Measurements from ENCODE around the gene JAK1.

JAK1 gene

DNA sequence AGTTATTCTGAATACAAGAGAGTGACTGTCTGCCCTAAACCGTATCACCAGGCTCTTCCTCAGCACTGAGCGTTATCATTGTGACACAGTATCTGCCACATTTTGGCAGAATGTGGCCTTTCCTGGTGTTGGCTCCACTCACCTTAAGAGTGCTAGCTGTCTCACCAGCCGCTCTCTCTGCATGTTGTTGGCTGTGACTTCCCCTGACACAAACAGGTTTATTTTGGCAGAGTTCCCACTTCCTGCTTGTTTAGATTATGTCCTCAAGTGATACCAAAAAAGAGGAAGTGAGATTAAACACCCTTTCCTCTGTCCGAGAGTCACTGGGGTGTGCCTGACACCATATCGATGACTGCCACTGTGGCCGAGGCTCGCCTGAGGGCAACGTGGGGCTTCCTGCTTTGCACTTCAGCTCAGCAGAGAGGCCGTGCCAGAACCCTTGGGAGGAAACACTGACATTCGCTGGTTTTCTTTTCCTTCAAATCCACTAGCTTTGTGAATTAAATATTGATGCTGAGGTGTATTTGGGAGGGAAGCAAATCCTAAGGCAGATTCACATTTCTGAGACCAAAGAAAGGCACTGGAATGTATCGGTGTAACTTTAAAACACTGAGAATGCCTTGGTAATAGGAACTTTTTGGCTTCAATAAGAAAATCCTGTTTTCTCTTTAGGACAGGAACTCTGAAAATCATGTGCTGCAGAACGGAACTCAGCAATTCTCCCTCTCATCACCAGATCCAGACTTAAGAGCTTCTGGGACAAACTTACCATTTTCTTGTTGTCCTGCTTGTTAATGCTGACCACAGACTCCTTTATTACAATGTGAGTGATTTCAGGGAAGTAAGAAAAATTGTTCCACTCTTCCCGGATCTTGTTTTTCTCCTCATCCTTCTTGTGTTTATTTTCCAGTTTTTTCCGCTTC is 102.1 kb downstream of the JAK1 start:
- no peak overlapping the region for H3K4me3 ChIP-seq (ENCODE audit: low read depth, low read length)
- TF ChIP-seq, protein P1, sequence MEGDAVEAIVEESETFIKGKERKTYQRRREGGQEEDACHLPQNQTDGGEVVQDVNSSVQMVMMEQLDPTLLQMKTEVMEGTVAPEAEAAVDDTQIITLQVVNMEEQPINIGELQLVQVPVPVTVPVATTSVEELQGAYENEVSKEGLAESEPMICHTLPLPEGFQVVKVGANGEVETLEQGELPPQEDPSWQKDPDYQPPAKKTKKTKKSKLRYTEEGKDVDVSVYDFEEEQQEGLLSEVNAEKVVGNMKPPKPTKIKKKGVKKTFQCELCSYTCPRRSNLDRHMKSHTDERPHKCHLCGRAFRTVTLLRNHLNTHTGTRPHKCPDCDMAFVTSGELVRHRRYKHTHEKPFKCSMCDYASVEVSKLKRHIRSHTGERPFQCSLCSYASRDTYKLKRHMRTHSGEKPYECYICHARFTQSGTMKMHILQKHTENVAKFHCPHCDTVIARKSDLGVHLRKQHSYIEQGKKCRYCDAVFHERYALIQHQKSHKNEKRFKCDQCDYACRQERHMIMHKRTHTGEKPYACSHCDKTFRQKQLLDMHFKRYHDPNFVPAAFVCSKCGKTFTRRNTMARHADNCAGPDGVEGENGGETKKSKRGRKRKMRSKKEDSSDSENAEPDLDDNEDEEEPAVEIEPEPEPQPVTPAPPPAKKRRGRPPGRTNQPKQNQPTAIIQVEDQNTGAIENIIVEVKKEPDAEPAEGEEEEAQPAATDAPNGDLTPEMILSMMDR (IDR thresholded peaks at IDR 0.05; ENCODE audit: insufficient read depth, low read depth, low read length, missing control alignments) = no peak
- DNase-seq (ENCODE audit: low read depth) = peak; percentile 96

DNA sequence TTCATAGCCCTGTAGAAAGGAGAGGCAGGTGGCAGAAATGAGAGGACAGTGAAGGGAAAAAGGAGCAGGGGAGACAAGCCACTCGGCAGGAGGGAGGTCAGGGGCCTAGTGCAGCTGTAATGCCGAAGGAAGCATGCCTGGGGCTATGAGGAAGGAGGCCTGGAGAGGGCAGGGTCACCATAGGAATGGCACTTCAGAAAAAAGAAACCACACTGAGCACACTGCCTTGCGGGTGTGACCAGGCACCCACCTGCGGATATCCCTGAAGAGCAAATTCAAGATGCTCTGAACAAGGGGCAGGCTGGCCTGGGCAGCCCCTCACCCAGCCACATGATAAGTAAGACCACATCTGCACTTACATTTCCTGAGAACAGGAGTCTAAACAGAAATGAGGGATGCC is 104.7 kb downstream of the JAK1 start:
- DNase-seq (ENCODE audit: low read depth) = peak; percentile 18
- H3K4me3 ChIP-seq (ENCODE audit: low read depth, low read length) = no peak overlapping the region
- TF ChIP-seq, protein P1 (IDR thresholded peaks at IDR 0.05; ENCODE audit: insufficient read depth, low read depth, low read length, missing control alignments) = peak; percentile 9

GRCh38 chr1:64857347-64857746 is 109.0 kb downstream of the JAK1 start:
- no peak overlapping the region for H3K4me3 ChIP-seq (ENCODE audit: low read depth, low read length)
- DNase-seq (ENCODE audit: low read depth) = no peak
- TF ChIP-seq, protein P1 (IDR thresholded peaks at IDR 0.05; ENCODE audit: insufficient read depth, low read depth, low read length, missing control alignments) = no peak

DNA sequence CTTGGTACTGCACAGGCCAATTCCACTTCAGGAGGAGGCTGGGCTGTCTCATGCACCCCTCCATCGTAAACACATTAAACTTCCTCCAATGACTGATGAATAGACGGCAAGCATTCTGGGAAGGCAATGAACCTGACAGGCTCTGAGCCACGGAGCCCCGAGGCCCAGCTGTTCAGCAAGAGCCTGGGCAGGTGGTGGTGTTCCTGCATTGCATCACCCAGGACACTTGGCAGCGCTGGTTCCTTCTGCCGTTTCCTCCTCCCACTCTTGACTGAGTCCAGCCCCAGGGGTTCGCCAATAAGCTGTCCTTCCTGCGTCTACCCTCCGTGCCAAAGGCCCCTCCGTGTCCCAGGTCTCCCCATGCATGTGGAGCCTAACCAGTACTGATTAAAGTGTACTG is 109.8 kb downstream of the JAK1 start:
- no peak overlapping the region for H3K4me3 ChIP-seq (ENCODE audit: low read depth, low read length)
- TF ChIP-seq, protein P1 (IDR thresholded peaks at IDR 0.05; ENCODE audit: insufficient read depth, low read depth, low read length, missing control alignments) = no peak
- DNase-seq (ENCODE audit: low read depth) = no peak

DNA sequence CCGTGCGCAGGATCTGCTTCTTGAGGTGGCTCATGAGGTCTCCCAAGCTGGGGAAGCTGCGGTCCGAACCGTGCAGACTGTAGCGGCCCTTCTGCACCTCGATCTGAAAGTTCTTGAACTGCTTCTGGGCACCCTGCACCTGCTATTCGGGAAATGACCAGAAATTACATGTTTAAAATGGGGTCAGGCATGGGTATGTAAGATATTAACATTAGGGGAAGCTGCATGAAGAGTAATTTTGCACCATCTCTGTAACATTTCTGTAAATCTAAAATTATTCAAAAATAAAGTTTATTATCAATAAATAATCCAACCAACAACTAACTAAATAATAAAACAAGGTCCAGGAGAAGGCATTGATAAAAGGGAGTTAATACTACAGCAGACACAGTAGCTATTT is 110.8 kb downstream of the JAK1 start:
- no peak for DNase-seq (ENCODE audit: low read depth)
- no peak overlapping the region for H3K4me3 ChIP-seq (ENCODE audit: low read depth, low read length)
- TF ChIP-seq, protein P1 (IDR thresholded peaks at IDR 0.05; ENCODE audit: insufficient read depth, low read depth, low read length, missing control alignments) = no peak

DNA sequence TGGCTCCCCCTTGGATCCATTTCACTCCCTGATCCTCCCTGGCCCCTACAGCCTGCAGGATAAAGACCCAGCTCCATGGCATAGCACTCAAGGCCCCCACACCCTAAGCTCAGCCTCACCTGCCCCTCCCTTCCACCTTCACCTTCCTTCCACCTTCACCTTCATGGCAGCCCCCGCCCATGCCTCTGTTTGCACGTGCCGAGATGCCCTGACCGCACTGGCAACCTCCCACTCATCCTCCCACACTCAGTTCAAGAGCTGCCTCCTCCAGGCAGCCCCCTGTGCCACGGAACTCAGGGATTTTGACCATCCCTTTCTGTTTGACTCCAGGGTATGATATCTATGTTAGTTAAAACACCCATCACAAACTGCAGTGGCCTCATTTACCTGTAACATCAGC is 111.7 kb downstream of the JAK1 start:
- no peak overlapping the region for H3K4me3 ChIP-seq (ENCODE audit: low read depth, low read length)
- DNase-seq (ENCODE audit: low read depth) = no peak
- TF ChIP-seq, protein P1 (IDR thresholded peaks at IDR 0.05; ENCODE audit: insufficient read depth, low read depth, low read length, missing control alignments) = no peak

Data from GM12865 (cell line).